ENCODE results near the gene FMNL2.

- TF ChIP-seq EZH2 (IDR thresholded peaks at IDR 0.05; ENCODE audit: insufficient read depth, poor library complexity, severe bottlenecking) = no peak
- no peak for TF ChIP-seq EZH2phosphoT487 (IDR thresholded peaks at IDR 0.05; ENCODE audit: insufficient read depth, low read depth)
Measured at GRCh38 chr2:152409386-152410164, 74.6 kb downstream of the FMNL2 start.
